Left lung (tissue), 10 donors: ENCODE results near the gene KLF16. TPM values are rescaled to one million over a fixed set of nuclear protein-coding genes. Genes with fewer than 3 reads are reported as not detected.

Experiments
- ATAC-seq: fragments of 200-7000 bp; cut with Tn5 transposase; one replicate; pipeline ENCODE4 v1.9.1; 2020; ENCODE audit warnings: moderate library complexity
- DNase-seq, 4 donors: peaks; one replicate each; pipeline ENCODE4 v3.0.0-alpha.2; 2013 to 2020
- H3K27ac ChIP-seq, 2 donors: fragments of 200-600 bp; sonication (generic) in 1 of 2; one replicate each; pipeline versions ENCODE4 v1.5.0 to v1.8.0; 2020 to 2021
- H3K27me3 ChIP-seq, 2 donors: fragments of 200-600 bp; sonication (generic) in 1 of 2; one replicate each; pipeline versions ENCODE4 v1.5.0 to v1.8.0; 2020 to 2021
- H3K36me3 ChIP-seq, 2 donors: fragments of 200-600 bp; sonication (generic) in 1 of 2; one replicate each; pipeline versions ENCODE4 v1.5.0 to v1.8.0; 2020 to 2021
- H3K4me1 ChIP-seq, 2 donors: fragments of 200-600 bp; one replicate each; pipeline ENCODE4 v1.8.0; 2021
- H3K4me3 ChIP-seq, 2 donors: fragments of 200-600 bp; sonication (generic) in 1 of 2; one replicate each; pipeline versions ENCODE4 v1.5.0 to v1.8.0; 2020 to 2021; ENCODE audit warnings: mild to moderate bottlenecking in 1 of 2
- H3K9me3 ChIP-seq, 2 donors: fragments of 200-600 bp; sonication (generic) in 1 of 2; one replicate each; pipeline versions ENCODE4 v1.5.0 to v1.8.0; 2020 to 2021
- intact Hi-C, 2 donors: fragments of 100-400 bp; cut with DNase I; formaldehyde crosslinking; loops; one replicate each; pipeline versions ENCODE4 v1.11.2 to v1.14.2; 2022
- polyA plus RNA-seq, 6 donors: library from polyadenylated mRNA; unstranded; fragments of 120-200 nt; gene quantifications; one replicate each; pipeline ENCODE4 v1.2.1, GENCODE V29; 2013; ENCODE audit not compliant: insufficient read length in 6 of 6
- total RNA-seq, 2 donors: library from RNA; stranded (reverse); fragmentation: NEBNext Ultra II Directional; extraction: Animal tissue kit (Norgen Biotek cat#: 25700); gene quantifications; one replicate each; pipeline ENCODE4 v1.2.1, GENCODE V29; 2021
- TF ChIP-seq, protein P1 (sequence below), 2 donors: fragments of 200-600 bp; sonication (generic) in 1 of 2; IDR thresholded peaks; one replicate each; pipeline versions ENCODE4 v1.5.0 to v1.8.0; 2021; ENCODE audit warnings: antibody characterized with exemption in 2 of 2
- donor health status: DM: no; HTN: yes; CAD: no.
- donor health status: DM: no; HTN: no; CAD: no.

The KLF16 gene
- total and polyA plus RNA-seq, 8 donors = 4.3 to 28.8 (median 7.6) TPM

DNA sequence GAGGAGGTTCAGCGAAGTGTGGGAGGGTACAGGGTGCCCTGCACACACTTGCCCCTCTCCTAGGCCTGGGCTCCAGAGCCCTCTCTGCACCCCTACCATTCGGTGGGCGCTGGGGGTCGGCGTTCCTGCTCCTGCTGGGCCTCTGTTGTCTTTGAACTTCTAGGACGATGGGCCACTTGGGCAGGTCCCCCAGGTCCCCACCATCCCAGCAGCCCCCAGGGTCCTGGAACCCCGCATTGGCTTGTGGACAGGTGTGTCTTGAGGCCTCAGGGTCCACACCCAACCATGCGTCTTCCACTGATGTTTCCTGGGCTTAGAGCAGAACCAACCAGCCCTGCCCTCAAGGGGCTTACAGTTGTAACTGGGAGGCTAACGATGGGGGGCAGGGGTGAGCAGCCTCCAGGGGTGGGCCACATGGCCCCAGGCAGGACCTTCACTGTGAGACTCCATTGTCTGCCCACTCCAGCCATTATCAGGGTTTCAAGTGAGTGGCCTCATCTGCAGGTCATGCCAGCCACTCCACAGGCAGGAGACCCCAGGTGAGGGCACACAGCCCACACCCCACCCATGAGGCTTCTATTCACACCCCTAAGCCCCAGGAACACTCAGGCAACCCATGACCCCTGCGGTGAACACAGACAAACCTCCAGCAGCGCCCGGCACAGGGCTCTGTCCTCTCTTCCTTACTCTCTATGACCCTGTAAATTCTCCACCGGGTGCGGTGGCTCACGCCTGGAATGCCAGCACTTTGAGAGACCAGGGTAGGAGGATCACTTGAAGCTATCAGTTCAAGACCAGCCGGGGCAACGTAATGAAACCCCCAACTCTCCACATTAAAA lies 2.0 kb upstream of the KLF16 start:
- intact Hi-C loops = no loop called here
- Histone ChIP-seq H3K4me3 (peak overlapping the region in 1 of 2 donors; percentile 78), H3K9me3 (no peaks in the 10 kb centered on the region), H3K27me3 (no peaks in the 10 kb centered on the region), H3K27ac (peak overlapping the region; percentile 84 to 98), H3K4me1 (peaks cover 13 to 32% of the 10 kb centered on the region in 2 donors), H3K36me3 (peaks cover 0 to 9% of the 10 kb centered on the region in 2 donors)
- DNase-seq (peak in 1 of 4 donors; percentile 57), ATAC-seq (no peak)
- TF ChIP-seq, protein P1, sequence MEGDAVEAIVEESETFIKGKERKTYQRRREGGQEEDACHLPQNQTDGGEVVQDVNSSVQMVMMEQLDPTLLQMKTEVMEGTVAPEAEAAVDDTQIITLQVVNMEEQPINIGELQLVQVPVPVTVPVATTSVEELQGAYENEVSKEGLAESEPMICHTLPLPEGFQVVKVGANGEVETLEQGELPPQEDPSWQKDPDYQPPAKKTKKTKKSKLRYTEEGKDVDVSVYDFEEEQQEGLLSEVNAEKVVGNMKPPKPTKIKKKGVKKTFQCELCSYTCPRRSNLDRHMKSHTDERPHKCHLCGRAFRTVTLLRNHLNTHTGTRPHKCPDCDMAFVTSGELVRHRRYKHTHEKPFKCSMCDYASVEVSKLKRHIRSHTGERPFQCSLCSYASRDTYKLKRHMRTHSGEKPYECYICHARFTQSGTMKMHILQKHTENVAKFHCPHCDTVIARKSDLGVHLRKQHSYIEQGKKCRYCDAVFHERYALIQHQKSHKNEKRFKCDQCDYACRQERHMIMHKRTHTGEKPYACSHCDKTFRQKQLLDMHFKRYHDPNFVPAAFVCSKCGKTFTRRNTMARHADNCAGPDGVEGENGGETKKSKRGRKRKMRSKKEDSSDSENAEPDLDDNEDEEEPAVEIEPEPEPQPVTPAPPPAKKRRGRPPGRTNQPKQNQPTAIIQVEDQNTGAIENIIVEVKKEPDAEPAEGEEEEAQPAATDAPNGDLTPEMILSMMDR (IDR thresholded peaks at IDR 0.05) = no peak

DNA sequence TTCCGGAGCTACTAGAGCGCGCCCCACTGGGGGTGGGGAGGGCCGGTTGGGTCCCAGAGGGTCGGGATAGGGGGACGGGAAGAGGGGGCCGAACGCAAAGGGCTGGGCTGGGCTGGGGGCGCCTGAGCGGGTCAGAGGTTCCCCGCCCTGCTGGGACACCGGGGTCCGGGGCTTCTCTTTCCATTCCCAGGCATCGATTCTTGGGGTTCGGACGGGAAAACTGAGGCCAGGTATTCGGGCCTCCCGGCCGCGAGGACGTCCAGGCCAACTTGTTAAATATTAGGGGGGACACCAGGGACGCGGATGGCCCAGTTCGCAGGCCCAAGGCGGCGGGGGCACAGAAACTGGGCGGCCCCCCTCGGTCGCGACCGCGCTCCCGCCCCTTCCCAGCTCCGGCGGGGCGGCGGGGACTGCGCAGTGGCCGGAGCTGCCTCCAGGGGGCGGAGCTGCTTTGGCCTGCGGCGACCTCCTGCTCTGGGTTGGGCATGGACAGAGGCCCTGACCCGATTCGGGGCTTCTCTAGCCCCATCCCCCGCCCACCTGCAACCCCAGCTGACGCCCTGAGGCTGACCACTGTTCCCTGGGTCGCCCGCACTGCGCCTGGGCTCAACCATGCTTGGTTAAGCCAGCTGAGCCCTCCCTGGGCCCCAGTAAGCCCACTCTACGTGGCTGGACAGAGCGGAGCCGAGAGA lies 1.2 kb upstream of the KLF16 start:
- Histone ChIP-seq H3K9me3 (no peaks in the 10 kb centered on the region), H3K4me3 (peak overlapping the region; percentile 72 to 78), H3K4me1 (peaks cover 20 to 39% of the 10 kb centered on the region in 2 donors), H3K27me3 (no peaks in the 10 kb centered on the region), H3K27ac (peak overlapping the region; percentile 84 to 98), H3K36me3 (peaks cover 0 to 9% of the 10 kb centered on the region in 2 donors)
- intact Hi-C loops = no loop called here
- TF ChIP-seq, protein P1 (IDR thresholded peaks at IDR 0.05) = peak; percentile 65 to 93
- ATAC-seq (peak; percentile 72), DNase-seq (peak in 3 of 4 donors; percentile 61 to 96 (median 81))

DNA sequence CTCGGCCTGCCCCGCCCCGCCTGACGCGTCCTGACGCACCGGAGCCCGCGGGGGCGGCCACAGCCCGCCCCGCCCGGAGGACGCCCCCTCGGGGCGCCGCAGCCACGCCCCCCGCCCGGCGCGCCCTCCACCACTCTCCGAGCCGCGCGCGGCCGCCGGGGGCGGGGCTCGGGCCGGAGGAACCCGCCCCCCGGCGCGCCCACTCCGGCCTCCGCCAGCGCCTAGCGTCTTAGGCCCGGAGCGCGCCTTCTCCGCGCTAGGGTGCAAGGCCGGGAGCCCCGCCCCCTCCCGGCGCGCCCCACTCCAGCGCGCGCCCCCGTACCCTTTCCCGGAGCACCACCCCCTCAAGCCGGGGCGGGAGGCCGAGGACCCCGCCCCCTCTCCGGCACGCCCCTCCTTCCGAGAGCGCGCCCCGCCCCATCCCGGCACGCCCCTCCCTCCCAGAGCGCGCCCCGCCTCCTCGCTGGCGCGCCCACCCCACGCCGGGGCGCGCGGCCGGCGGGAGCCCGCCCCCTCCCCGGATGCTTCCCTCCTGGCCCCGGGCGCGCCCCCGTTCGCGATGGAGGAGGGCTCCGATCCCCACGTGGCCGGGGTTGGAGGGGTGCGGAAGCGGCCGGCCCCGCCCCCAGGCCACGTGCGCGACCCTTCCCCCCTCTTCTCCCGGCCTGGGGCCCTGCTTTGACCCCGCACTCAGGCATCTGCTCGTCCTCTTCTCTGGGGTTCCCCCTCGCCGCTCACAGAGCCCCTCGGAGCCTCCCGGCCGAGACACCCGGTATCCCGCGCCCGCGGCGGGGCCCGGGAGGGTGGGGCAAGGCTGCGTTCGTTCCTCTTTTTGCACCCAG lies 480 bp upstream of the KLF16 start:
- Histone ChIP-seq H3K9me3 (no peaks in the 10 kb centered on the region), H3K27ac (peak overlapping the region; percentile 84 to 98), H3K4me1 (peaks cover 23 to 47% of the 10 kb centered on the region in 2 donors), H3K27me3 (no peaks in the 10 kb centered on the region), H3K36me3 (peaks cover 0 to 4% of the 10 kb centered on the region in 2 donors), H3K4me3 (peak overlapping the region; percentile 72 to 78)
- peak; percentile 86 for ATAC-seq
- intact Hi-C loops = no loop called here
- peak; percentile 89 to 97 (median 93) for DNase-seq
- TF ChIP-seq, protein P1 (IDR thresholded peaks at IDR 0.05) = no peak

DNA sequence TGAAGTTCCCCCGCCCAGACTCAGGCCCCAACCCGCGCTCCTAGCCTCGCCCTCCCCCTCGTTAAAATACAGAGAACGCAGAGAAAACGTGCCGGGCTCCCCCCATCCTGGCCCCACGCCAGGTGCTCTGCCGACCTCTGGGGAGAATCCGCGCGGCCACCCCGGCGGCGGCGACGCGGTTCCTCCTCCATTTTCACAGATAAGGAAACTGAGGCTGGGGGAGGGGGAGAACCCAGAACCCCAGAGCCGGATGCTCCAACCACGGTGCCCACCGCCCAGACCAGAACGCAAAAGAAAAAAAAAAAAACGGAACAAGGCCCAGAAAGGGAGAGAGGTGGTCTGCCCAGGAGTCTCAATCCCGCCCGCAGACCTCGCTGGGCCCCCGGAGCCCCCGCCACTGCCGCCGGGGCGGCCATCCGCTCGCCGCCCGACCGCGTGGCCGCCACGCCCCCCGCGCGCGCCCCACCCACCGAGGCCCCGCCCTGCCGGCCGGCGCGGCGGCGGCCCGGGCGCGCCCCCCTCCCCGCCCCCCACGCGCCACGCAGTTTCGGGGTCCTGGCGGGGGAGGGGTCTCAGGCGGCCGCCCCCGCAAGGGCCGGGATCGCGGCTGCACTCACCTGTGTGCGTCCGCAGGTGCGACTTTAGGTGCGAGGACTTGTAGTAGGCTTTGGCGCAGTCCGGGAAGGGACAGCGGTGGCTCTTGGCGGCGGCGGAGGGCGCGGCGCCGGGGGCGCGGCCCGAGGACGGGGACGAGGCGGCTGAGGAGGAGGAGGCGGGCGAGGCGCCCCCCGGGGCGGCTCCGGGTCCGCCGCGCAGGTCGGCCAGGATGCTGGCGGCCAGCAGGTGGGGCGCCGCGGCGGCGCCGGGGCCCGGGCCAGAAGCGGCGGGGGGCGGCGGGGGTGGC lies 703 bp downstream of the KLF16 start:
- intact Hi-C loops = no loop called here
- no peak for ATAC-seq
- peak in 3 of 4 donors; percentile 50 to 89 (median 57) for DNase-seq
- no peaks in the 10 kb centered on the region for H3K27me3 ChIP-seq
- peak overlapping the region in 1 of 2 donors; percentile 80 for H3K27ac ChIP-seq
- H3K36me3 ChIP-seq = peaks cover 0 to 4% of the 10 kb centered on the region in 2 donors
- peaks cover 27 to 59% of the 10 kb centered on the region in 2 donors for H3K4me1 ChIP-seq
- H3K4me3 ChIP-seq = peak overlapping the region; percentile 61 to 76
- H3K9me3 ChIP-seq = no peaks in the 10 kb centered on the region
- TF ChIP-seq, protein P1 (IDR thresholded peaks at IDR 0.05) = no peak
